GM19043 (cell line): Measurements from ENCODE around the gene RDH12.
A peak's percentile ranks its signal among the peaks of the same experiment; 100 is the strongest.
"Not testable (repeated sequence)": the region's sequence is repeated elsewhere in the genome, so short reads cannot be mapped to it uniquely, and the experiment has no call there.

Source experiments
- ATAC-seq: cut with Tn5 transposase; IDR thresholded peaks from one replicate; pipeline ENCODE4 v1.9.1; 2021; ENCODE audit warnings: low read depth; ENCODE audit not compliant: unreplicated experiment

RDH12 gene

GRCh38 chr14:67701492-67701891 lies at the start of gene RDH12:
RDH12 (plus strand) TSS chr14:67701886; CDS start chr14:67722643, 20,757 bp downstream.
- ATAC-seq = not testable (repeated sequence)

- no peak for ATAC-seq
Measured at GRCh38 chr14:67652189-67652588, 49.5 kb upstream of the RDH12 start.

- no peak for ATAC-seq
Measured at GRCh38 chr14:67653651-67654280, 47.9 kb upstream of the RDH12 start.

- no peak for ATAC-seq
Measured at GRCh38 chr14:67663633-67664032, 38.1 kb upstream of the RDH12 start.

GRCh38 chr14:67665868-67666267 lies 35.8 kb upstream of the RDH12 start:
- no peak for ATAC-seq

- ATAC-seq = no peak
Measured at GRCh38 chr14:67666750-67667449, 34.8 kb upstream of the RDH12 start.

- no peak for ATAC-seq
Measured at GRCh38 chr14:67668559-67668958, 33.1 kb upstream of the RDH12 start.

GRCh38 chr14:67673451-67673850 lies 28.2 kb upstream of the RDH12 start:
- no peak for ATAC-seq

GRCh38 chr14:67674139-67674479 lies 27.6 kb upstream of the RDH12 start:
- ATAC-seq = peak; percentile 32

GRCh38 chr14:67674480-67675218 lies 27.0 kb upstream of the RDH12 start, which contains the start of gene VTI1B:
VTI1B (minus strand) TSS chr14:67674632; CDS start chr14:67674489, 143 bp downstream.
- ATAC-seq = peak; percentile 88

GRCh38 chr14:67675219-67675582 lies 26.5 kb upstream of the RDH12 start:
- no peak for ATAC-seq

GRCh38 chr14:67679006-67679405 lies 22.7 kb upstream of the RDH12 start:
- no peak for ATAC-seq

- ATAC-seq = peak; percentile 99
Measured at GRCh38 chr14:67680121-67680602, 21.5 kb upstream of the RDH12 start.

GRCh38 chr14:67680941-67681340 lies 20.7 kb upstream of the RDH12 start:
- ATAC-seq = no peak

- no peak for ATAC-seq
Measured at GRCh38 chr14:67683842-67684241, 17.8 kb upstream of the RDH12 start.

- ATAC-seq = no peak
Measured at GRCh38 chr14:67690011-67690410, 11.7 kb upstream of the RDH12 start.

GRCh38 chr14:67694791-67695393 lies 6.8 kb upstream of the RDH12 start:
- peak; percentile 85 for ATAC-seq

- ATAC-seq = peak; percentile 80
Measured at GRCh38 chr14:67695394-67695949, 6.2 kb upstream of the RDH12 start, which contains the start of gene RDH11. RDH11 (minus strand) TSS chr14:67695764; CDS start chr14:67695703, 61 bp downstream.

- no peak for ATAC-seq
Measured at GRCh38 chr14:67697006-67697405, 4.7 kb upstream of the RDH12 start.

GRCh38 chr14:67698179-67698578 lies 3.5 kb upstream of the RDH12 start:
- ATAC-seq = no peak

GRCh38 chr14:67703997-67704396 lies 2.3 kb downstream of the RDH12 start:
- no peak for ATAC-seq
